ENCODE results near the gene ZP3. TPM values are rescaled to one million over a fixed set of nuclear protein-coding genes. Genes with fewer than 3 reads are reported as not detected.
"Not testable (repeated sequence)": the region's sequence is repeated elsewhere in the genome, so short reads cannot be mapped to it uniquely, and the experiment has no call there.

ZP3 gene
- total RNA-seq, 1 donor from 2014 or later = 3.4 TPM

DNA sequence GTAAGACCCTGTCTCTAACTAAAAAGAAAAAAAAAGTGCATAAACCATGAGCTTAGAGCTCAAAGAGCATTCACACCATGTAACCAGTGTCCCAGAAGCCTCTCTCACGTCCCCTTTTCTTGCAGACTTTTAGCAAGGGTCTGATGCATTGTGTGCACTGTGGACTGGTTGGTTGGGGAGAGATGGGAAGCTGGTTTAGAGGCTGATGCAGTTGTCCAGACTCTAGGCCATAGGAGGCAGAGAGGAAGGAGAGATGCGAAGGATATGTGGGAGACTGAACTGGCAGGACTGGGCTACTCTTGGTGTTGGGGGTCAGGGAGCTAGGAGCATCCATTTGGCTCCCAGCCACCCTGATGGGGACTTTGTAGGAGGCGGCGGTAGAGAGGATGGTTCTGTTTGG, 17.0 kb upstream of the ZP3 start:
- Mint-ChIP-seq H3K9me3 (ENCODE audit: unreplicated experiment) (peaks cover 3% of the 10 kb centered on the region), H3K36me3 (ENCODE audit: unreplicated experiment) (no peaks in the 10 kb centered on the region), H3K27ac (ENCODE audit: unreplicated experiment) (peak overlapping the region; percentile 8), H3K4me1 (ENCODE audit: low read depth, unreplicated experiment) (peaks cover 13% of the 10 kb centered on the region), H3K4me3 (ENCODE audit: unreplicated experiment) (peak overlapping the region; percentile 4), H3K27me3 (ENCODE audit: unreplicated experiment) (peaks cover 4% of the 10 kb centered on the region)
- no peak for DNase-seq
- TF ChIP-seq, protein P1, sequence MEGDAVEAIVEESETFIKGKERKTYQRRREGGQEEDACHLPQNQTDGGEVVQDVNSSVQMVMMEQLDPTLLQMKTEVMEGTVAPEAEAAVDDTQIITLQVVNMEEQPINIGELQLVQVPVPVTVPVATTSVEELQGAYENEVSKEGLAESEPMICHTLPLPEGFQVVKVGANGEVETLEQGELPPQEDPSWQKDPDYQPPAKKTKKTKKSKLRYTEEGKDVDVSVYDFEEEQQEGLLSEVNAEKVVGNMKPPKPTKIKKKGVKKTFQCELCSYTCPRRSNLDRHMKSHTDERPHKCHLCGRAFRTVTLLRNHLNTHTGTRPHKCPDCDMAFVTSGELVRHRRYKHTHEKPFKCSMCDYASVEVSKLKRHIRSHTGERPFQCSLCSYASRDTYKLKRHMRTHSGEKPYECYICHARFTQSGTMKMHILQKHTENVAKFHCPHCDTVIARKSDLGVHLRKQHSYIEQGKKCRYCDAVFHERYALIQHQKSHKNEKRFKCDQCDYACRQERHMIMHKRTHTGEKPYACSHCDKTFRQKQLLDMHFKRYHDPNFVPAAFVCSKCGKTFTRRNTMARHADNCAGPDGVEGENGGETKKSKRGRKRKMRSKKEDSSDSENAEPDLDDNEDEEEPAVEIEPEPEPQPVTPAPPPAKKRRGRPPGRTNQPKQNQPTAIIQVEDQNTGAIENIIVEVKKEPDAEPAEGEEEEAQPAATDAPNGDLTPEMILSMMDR (IDR thresholded peaks at IDR 0.05; ENCODE audit: partially characterized antibody, unreplicated experiment) = no peak

DNA sequence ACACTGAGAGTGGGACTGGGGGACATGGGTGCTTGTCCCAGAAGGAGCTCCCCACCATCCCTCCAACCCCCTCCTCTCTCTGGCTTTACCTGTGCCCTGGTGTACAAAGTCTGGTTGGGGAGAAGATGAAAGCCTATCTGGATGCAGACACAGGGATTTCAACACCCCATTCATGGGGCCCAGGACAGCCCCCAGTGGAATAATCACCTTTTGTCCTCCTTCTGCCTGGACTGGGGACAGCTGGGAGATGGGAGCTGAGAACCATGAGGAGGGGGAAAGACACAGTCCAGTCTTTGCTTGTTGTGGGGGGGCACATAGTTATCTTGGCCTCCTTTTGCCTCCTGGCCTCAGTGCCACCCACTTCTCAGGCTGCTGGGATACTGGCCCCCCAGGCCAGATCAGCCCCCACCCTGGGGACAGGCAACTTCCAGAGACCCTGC, 16.6 kb upstream of the ZP3 start:
- H3K9me3 Mint-ChIP-seq (ENCODE audit: unreplicated experiment) = peaks cover 3% of the 10 kb centered on the region
- H3K27me3 Mint-ChIP-seq (ENCODE audit: unreplicated experiment) = peaks cover 4% of the 10 kb centered on the region
- peak overlapping the region; percentile 4 for H3K4me3 Mint-ChIP-seq (ENCODE audit: unreplicated experiment)
- H3K36me3 Mint-ChIP-seq (ENCODE audit: unreplicated experiment) = no peaks in the 10 kb centered on the region
- DNase-seq = no peak
- TF ChIP-seq, protein P1 (IDR thresholded peaks at IDR 0.05; ENCODE audit: partially characterized antibody, unreplicated experiment) = no peak
- H3K27ac Mint-ChIP-seq (ENCODE audit: unreplicated experiment) = peak overlapping the region; percentile 8
- H3K4me1 Mint-ChIP-seq (ENCODE audit: low read depth, unreplicated experiment) = peaks cover 13% of the 10 kb centered on the region

DNA sequence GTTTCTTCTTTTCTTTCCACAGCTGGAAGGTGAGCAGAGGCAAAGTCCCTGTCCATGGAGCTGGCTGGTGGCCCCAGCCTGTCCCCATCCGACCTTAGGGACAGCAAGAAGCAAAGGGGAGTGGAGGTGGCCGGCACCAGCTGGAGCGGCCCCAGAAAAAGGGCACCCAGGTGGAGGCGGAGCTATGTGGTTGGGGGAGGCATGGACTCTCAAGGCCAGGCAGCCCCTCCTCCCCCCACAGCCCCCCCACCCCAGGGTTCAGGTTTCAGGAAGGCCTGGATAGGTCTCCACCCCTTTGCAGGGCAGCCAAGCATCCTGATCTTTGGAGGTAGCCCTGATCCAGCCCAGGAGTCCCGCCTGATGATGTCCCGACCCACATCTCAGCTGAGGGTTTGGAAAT, 15.2 kb upstream of the ZP3 start, which contains the start of gene SSC4D:
Gene SSC4D, minus strand, starts transcription at position 161 of the 400 bp plus-strand sequence. CDS start 5,258 bp downstream, outside the sequence.
- DNase-seq = no peak
- peak within 1 kb of the TSS; percentile 77 for H3K27ac Mint-ChIP-seq (ENCODE audit: unreplicated experiment)
- H3K36me3 Mint-ChIP-seq (ENCODE audit: unreplicated experiment) = no peaks in the 10 kb centered on the region
- TF ChIP-seq, protein P1 (IDR thresholded peaks at IDR 0.05; ENCODE audit: partially characterized antibody, unreplicated experiment) = no peak
- H3K4me3 Mint-ChIP-seq (ENCODE audit: unreplicated experiment) = peak within 1 kb of the TSS; percentile 64
- H3K9me3 Mint-ChIP-seq (ENCODE audit: unreplicated experiment) = peaks cover 3% of the 10 kb centered on the region
- peaks cover 13% of the 10 kb centered on the region for H3K4me1 Mint-ChIP-seq (ENCODE audit: low read depth, unreplicated experiment)
- peaks cover 4% of the 10 kb centered on the region for H3K27me3 Mint-ChIP-seq (ENCODE audit: unreplicated experiment)

DNA sequence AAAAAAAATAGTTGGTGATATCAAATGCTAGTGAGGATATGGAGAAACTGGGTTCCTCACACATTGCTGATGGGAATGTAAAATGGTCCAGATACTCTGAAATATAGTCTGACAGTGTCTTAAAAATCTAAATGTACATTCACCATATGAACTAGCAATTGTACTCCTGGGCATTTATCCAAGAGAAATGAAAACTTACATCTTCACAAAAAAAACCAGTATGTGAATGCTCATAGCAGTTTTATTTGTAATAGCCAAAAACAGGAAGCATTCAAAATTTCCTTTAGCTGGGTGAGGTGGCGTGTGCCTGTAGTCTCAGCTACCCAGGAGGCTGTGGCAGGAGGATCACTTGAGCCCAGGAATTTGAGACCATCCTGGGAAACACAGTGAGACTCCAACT, 13.1 kb upstream of the ZP3 start:
- no peak for DNase-seq
- peaks cover 4% of the 10 kb centered on the region for H3K27me3 Mint-ChIP-seq (ENCODE audit: unreplicated experiment)
- TF ChIP-seq, protein P1 (IDR thresholded peaks at IDR 0.05; ENCODE audit: partially characterized antibody, unreplicated experiment) = no peak
- no peak overlapping the region for H3K4me3 Mint-ChIP-seq (ENCODE audit: unreplicated experiment)
- H3K36me3 Mint-ChIP-seq (ENCODE audit: unreplicated experiment) = no peaks in the 10 kb centered on the region
- H3K27ac Mint-ChIP-seq (ENCODE audit: unreplicated experiment) = no peak overlapping the region
- peaks cover 13% of the 10 kb centered on the region for H3K4me1 Mint-ChIP-seq (ENCODE audit: low read depth, unreplicated experiment)
- peaks cover 1% of the 10 kb centered on the region for H3K9me3 Mint-ChIP-seq (ENCODE audit: unreplicated experiment)

DNA sequence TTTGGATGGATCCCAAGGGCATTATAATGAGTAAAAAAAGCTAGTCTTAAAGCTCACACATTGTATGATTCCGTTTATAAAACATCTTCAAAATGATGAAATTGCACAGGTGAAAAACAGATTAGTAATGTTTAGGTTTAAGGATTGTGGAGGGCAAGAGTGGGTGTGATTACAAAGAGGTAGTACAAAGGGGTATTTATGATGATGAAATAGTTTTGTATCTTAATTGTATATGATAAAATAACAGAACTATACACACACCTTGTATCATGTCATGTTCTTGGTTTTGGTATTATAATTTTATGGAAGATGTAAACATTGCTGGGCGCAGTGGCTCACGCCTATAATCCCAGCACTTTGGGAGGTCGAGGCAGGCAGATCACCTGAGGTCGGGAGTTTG, 12.5 kb upstream of the ZP3 start:
- peaks cover 4% of the 10 kb centered on the region for H3K27me3 Mint-ChIP-seq (ENCODE audit: unreplicated experiment)
- no peak overlapping the region for H3K27ac Mint-ChIP-seq (ENCODE audit: unreplicated experiment)
- peaks cover 1% of the 10 kb centered on the region for H3K9me3 Mint-ChIP-seq (ENCODE audit: unreplicated experiment)
- no peak for DNase-seq
- peaks cover 13% of the 10 kb centered on the region for H3K4me1 Mint-ChIP-seq (ENCODE audit: low read depth, unreplicated experiment)
- H3K36me3 Mint-ChIP-seq (ENCODE audit: unreplicated experiment) = no peaks in the 10 kb centered on the region
- no peak overlapping the region for H3K4me3 Mint-ChIP-seq (ENCODE audit: unreplicated experiment)
- TF ChIP-seq, protein P1 (IDR thresholded peaks at IDR 0.05; ENCODE audit: partially characterized antibody, unreplicated experiment) = no peak

DNA sequence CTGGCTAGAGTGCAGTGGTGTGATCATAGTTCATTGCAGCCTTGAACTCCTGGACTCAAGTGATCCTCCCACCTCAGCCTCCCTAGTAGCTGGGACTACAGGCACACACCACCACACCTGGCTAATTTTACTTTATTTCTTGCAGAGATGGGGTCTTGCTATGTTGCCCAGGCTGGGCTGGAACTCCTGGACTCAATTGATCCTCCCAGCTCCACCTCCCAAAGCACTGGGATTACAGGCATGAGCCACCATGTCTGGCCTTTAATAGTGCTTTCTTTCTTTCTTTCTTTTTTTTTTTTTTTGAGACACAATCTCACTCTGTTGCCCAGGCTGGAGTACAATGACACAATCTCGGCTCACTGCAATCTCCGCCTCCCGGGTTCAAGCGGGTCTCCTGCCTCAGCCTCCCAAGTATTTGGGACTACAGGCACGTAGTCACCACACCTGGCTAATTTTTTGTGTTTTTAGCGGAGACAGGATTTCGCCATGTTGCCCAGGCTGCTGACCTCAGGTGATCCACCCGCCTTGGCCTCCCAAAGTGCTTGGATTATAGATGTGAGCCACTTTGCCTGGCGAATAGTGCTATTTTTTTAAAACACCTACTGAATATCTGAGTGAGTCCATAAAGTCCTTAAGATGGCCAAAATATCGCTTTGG, 7.0 kb upstream of the ZP3 start:
- H3K4me3 Mint-ChIP-seq (ENCODE audit: unreplicated experiment) = not testable (repeated sequence)

DNA sequence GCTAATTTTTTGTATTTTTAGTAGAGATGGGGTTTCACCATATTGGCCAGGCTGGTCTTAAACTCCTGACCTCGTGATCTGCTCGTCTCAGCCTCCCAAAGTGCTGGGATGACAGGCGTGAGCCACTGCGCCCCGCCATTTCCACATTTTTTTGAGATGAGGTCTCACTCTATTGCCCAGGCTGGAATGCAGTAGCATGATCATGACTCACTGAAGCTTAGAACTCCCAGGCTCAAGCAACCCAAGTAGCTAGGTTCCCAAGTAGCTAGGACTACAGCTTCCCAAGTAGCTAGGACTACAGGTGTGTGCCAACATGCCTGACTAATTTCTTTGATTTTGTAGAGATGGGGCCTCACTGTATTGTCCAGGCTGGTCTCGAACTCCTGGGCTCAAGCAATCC, 3.7 kb upstream of the ZP3 start:
- H3K27ac Mint-ChIP-seq (ENCODE audit: unreplicated experiment); DNase-seq: not testable (repeated sequence)
- H3K4me1 Mint-ChIP-seq (ENCODE audit: low read depth, unreplicated experiment) = peaks cover 12% of the 10 kb centered on the region

More for the DNA sequence above, 7.0 kb upstream of the ZP3 start:
- not testable (repeated sequence) for DNase-seq; H3K27ac Mint-ChIP-seq (ENCODE audit: unreplicated experiment); H3K4me1 Mint-ChIP-seq (ENCODE audit: low read depth, unreplicated experiment); H3K36me3 Mint-ChIP-seq (ENCODE audit: unreplicated experiment); H3K9me3 Mint-ChIP-seq (ENCODE audit: unreplicated experiment); H3K27me3 Mint-ChIP-seq (ENCODE audit: unreplicated experiment)

More for the DNA sequence above, 3.7 kb upstream of the ZP3 start:
- not testable (repeated sequence) for H3K27me3 Mint-ChIP-seq (ENCODE audit: unreplicated experiment); H3K36me3 Mint-ChIP-seq (ENCODE audit: unreplicated experiment); H3K4me3 Mint-ChIP-seq (ENCODE audit: unreplicated experiment); H3K9me3 Mint-ChIP-seq (ENCODE audit: unreplicated experiment)
